GM21737 (cell line): ENCODE measurements around the gene LHPP.

Experiments used
- ATAC-seq: cut with Tn5 transposase; IDR thresholded peaks from one replicate; pipeline ENCODE4 v1.9.1; 2021; ENCODE audit warnings: mild to moderate bottlenecking, moderate library complexity; ENCODE audit not compliant: unreplicated experiment

The LHPP gene

GRCh38 chr10:124551097-124551496, 89.5 kb downstream of the LHPP start:
- ATAC-seq, result no peak

GRCh38 chr10:124551755-124552154, 90.1 kb downstream of the LHPP start:
- no peak for ATAC-seq

- no peak for ATAC-seq
Observed at GRCh38 chr10:124552691-124553276, 91.2 kb downstream of the LHPP start.

GRCh38 chr10:124554085-124554858, 92.6 kb downstream of the LHPP start:
- ATAC-seq, result no peak

GRCh38 chr10:124557167-124557566, 95.5 kb downstream of the LHPP start:
- no peak for ATAC-seq

- no peak for ATAC-seq
Observed at GRCh38 chr10:124557648-124558338, 96.2 kb downstream of the LHPP start.

- no peak for ATAC-seq
Observed at GRCh38 chr10:124558339-124559321, 97.0 kb downstream of the LHPP start.

GRCh38 chr10:124559372-124560132, 97.9 kb downstream of the LHPP start:
- ATAC-seq, result no peak

- no peak for ATAC-seq
Observed at GRCh38 chr10:124560377-124561105, 98.9 kb downstream of the LHPP start.

- no peak for ATAC-seq
Observed at GRCh38 chr10:124561206-124561605, 99.6 kb downstream of the LHPP start.

GRCh38 chr10:124562425-124563060, 100.9 kb downstream of the LHPP start:
- no peak for ATAC-seq

GRCh38 chr10:124563320-124564040, 101.9 kb downstream of the LHPP start:
- ATAC-seq, result no peak

GRCh38 chr10:124564881-124565280, 103.3 kb downstream of the LHPP start:
- ATAC-seq, result no peak

- ATAC-seq, result no peak
Observed at GRCh38 chr10:124565565-124566221, 104.1 kb downstream of the LHPP start.

- ATAC-seq, result no peak
Observed at GRCh38 chr10:124566222-124566888, 104.7 kb downstream of the LHPP start.

GRCh38 chr10:124566981-124567835, 105.6 kb downstream of the LHPP start:
- ATAC-seq, result no peak
